Gastrocnemius medialis (tissue), 4 donors: ENCODE results near the gene OR8B8.

Experiments used
- CTCF ChIP-seq, 5 experiments: fragments of 450-650 bp in 3 of 5; fragments of 200-600 bp in 2 of 5; sonication (generic) in 2 of 5; IDR thresholded peaks in 4 of 5; conservative IDR thresholded peaks in 1 of 5; 1 replicate in 4 of 5; 2 replicates in 1 of 5; pipeline ENCODE4 v1.5.1; 2016 to 2019; ENCODE audit warnings: antibody characterized with exemption in 5 of 5, mild to moderate bottlenecking in 3 of 5, moderate library complexity in 3 of 5
- POLR2A ChIP-seq, 2 donors: fragments of 450-650 bp; IDR thresholded peaks; one replicate each; pipeline ENCODE4 v1.6.1; 2017; ENCODE audit warnings: antibody characterized with exemption in 2 of 2, mild to moderate bottlenecking in 2 of 2, moderate library complexity in 2 of 2

- TF ChIP-seq POLR2A (IDR thresholded peaks at IDR 0.05) (no peak), CTCF (IDR thresholded peaks at IDR 0.05 in 4 of 5, conservative IDR thresholded peaks at IDR 0.05 in 1 of 5) (no peak)
Measured at GRCh38 chr11:124465368-124465767, 19.9 kb upstream of the OR8B8 start.
